GM19372 (cell line): ENCODE data around the gene EYA2.

Source experiments
- ATAC-seq: cut with Tn5 transposase; IDR thresholded peaks from one replicate; pipeline ENCODE4 v1.9.1; 2021; ENCODE audit warnings: mild to moderate bottlenecking, low read depth, moderate library complexity; ENCODE audit not compliant: unreplicated experiment

The EYA2 gene

DNA sequence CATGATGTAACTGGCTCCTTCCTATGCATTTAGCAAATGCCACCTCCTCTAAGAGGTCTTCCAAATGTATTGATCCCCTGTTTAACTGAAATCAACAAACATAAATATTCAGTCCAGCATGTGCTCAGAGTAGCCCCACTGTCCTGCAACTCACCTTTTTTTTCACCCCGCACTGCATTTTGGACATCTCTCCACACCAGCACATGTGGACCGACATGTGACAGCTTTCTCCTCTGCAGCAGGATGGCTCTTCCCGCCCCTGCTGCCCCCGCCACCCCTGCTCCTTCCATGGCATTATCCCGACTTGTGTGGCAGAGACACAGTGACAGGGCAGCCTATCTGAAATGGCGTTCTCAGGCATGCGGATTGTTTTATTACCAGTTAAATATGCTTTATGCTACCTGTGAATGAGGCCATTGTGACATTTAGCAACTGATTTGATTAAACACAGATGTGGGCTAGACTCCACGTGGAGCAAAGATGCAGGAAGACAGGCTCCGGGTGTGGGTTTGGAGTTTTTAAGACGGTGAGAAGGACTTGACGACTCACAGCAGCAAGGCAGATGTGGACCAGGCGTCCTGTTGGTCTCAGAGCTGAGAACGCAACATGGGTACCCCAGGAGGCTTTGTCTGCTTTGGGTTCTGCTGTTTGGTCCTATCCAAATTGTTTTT lies 161.2 kb downstream of the EYA2 start:
- ATAC-seq, result no peak

DNA sequence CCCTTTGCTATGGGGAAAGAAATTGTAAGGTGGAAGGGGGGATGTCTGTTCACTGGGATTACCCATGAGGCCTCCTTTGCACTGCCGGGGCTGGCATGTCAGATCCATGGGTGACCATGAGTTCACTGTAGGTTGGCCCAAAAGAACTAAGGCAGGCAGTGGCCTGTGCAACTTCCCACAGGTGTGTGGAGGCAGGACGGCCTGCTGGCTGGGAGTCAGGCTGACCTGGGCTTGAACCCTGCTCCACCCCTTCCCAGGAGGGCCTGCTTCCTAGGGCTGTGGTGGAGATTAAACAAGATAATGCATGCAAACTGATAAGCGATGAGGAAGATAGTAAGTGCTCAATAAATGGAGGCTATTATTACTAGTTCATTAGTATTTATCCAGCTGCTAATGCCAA lies 163.0 kb downstream of the EYA2 start:
- no peak for ATAC-seq

- no peak for ATAC-seq
These were observed 163.6 kb downstream of the EYA2 start for GRCh38 chr20:47058236-47058635.

DNA sequence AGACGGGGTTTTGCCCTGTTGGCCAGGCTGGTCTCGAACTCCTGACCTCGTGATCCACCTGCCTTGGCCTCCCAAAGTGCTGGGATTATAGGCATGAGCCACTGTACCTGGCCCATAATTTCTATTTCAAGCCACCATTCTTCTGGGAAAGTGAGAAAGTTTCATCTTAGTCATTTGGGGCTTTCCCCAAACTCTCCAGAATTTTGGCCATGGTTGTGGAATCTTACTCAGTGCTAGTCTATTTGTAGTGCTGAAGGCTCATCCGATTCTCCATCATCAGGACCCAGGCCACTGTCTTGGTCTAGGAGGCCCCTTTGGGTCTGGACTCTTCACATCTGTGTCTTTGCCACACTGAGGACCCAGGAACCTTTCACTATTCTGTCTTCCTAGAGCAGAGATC lies 164.9 kb downstream of the EYA2 start:
- no peak for ATAC-seq

GRCh38 chr20:47061549-47061948 lies 166.9 kb downstream of the EYA2 start:
- no peak for ATAC-seq

GRCh38 chr20:47062226-47062890 lies 167.7 kb downstream of the EYA2 start:
- no peak for ATAC-seq

DNA sequence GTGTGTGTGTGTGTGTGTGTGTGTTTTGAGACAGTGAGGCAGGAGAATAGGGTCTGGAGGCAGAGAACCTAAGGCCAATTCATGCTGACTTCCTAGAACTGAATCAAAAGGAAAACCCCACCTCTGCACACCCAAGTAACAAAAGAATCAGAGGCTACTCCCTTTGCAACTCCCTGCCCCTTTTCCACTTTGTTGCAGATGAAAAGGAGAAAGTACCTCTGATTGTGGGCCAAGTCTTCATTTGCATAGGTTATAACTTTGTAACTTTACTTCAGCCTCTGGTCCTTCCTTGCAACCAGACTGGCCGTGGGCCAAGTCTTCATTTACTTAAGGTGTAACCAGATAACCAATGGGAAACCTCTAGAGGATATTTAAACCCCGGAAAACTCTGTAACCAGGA lies 168.8 kb downstream of the EYA2 start:
- no peak for ATAC-seq

GRCh38 chr20:47063808-47064207 lies 169.2 kb downstream of the EYA2 start:
- no peak for ATAC-seq

GRCh38 chr20:47066484-47067270 lies 172.0 kb downstream of the EYA2 start:
- no peak for ATAC-seq

- ATAC-seq, result no peak
These were observed 173.1 kb downstream of the EYA2 start for GRCh38 chr20:47067776-47068175.

- ATAC-seq, result no peak
These were observed 175.5 kb downstream of the EYA2 start for GRCh38 chr20:47070176-47070575.

GRCh38 chr20:47071646-47072185 lies 177.1 kb downstream of the EYA2 start:
- no peak for ATAC-seq

DNA sequence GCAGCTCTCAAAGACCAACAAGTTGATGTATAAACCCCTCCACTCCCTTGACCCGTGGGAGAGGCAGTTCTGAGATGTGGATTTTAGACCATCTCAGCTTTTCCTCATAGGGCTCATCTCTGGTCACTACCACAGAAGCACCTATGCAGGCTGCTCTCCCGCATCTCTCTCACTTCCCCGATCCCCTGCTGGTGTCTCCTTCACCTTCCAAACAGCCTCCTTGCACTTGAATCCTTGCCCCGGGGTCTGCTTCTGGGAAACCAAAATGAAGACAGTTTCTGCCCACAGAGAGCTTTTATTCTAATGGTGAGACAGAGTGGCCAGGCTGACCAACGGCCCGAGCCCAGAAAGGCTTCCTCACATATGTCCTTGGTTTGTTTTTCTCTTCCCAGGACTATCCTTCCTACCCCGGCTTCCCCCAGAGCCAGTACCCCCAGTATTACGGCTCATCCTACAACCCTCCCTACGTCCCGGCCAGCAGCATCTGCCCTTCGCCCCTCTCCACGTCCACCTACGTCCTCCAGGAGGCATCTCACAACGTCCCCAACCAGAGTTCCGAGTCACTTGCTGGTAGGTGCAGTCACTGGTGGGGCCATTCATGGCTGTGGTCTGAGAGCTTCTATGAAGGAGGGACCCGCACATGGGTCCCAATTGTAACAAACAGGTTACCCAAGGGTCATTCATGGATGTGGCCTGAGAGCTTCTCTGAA lies 179.3 kb downstream of the EYA2 start:
- no peak for ATAC-seq

DNA sequence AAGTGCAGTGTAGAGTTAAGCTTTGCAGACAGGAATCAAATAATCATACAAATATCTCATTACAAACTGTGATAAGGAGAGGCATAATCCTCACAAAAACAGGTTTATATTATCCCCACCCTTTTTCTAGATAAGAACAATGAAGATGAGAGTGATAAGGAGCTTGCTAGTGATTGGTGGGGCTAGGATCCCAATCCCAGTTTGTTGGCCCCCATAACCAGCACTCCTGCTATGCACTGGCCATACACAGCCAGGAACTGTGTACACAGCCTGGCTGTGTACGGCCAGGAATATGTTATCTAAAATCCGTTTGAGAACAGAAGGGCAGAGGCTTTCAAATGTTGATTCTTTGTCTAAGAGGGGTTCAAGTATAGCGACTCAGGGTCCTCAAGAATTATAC lies 180.6 kb downstream of the EYA2 start:
- no peak for ATAC-seq

DNA sequence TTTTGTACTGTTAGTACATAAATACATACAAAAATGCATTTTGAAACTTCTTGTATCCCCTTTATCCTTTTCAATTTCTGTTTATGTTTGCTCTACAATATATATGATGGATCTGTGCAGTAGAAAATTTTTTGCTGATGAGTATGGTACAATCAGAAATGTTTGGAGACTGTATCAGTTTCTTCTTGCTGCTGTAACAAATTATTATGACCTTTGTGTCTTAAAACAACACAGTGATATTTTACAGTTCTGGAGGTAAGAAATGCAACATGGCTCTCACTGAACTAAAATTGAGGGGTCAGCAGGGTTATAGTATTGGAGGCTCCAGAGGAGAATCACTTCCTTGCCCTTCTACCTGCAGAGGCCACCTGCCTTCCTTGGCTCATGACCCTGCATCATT lies 184.4 kb downstream of the EYA2 start:
- no peak for ATAC-seq

DNA sequence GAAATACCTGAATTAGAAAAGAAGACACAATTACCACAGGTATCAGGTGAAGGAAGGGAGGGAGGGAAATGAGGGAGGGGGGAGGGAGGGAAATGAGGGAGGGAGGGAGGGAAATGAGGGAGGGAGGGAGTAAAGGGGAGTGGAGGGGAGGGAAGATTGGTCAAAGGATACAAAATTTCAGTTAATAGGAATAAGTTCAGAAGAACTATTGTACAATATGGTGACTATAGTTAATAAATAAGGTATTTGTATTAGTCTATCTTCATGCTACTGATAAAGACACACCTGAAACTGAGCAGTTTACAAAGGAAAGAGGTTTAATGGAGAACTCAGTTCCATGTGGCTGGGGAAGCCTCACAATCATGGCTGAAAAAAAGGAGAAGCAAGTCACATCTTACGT lies 185.7 kb downstream of the EYA2 start:
- ATAC-seq, result no peak

GRCh38 chr20:47086316-47086715 lies 191.7 kb downstream of the EYA2 start:
- no peak for ATAC-seq

DNA sequence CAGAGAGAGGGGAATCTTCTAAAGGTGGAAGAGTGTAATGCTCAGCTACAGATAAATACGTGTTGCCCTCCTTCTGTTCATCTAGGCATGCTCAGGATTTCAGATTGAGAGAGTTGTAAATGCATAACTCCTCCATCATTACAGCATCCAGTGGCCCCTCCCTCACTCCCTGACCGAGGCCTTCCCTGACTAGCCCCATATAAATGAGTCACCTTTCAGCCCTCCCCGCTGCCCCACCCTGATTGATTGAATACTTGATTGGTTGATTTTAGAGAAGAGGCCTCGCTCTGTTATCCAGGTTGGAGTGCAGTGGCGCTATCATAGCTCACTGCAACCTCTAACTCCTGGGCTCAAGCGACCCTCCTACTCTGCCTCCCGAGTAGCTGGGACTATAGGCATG lies 193.7 kb downstream of the EYA2 start:
- no peak for ATAC-seq

DNA sequence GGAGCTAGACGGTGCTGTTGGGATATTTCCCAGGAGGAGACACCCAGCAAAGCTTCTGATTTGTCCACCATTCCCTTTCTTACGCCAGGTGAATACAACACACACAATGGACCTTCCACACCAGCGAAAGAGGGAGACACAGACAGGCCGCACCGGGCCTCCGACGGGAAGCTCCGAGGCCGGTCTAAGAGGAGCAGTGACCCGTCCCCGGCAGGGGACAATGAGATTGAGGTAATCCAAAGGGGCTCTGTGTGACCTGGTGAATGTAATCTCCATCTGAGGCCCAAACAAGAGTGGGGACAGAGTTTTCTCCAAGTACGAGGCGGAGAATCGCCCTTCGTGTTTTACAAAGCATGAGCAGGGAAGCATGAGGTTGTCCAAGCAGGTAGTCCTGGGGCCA lies 194.5 kb downstream of the EYA2 start:
- ATAC-seq, result no peak

- ATAC-seq, result no peak
These were observed 196.2 kb downstream of the EYA2 start for GRCh38 chr20:47090835-47091234.
